GM23338 (cell line): ENCODE measurements around the gene CRACR2B.

Experiments used
- CTCF ChIP-seq, 2 experiments: fragments of 200-600 bp in 1 of 2; sonication (generic) in 1 of 2; conservative IDR thresholded peaks; 2 replicates each; pipeline versions ENCODE4 v1.5.1 to v1.6.1; 2016 to 2017; ENCODE audit warnings: antibody characterized with exemption in 2 of 2, low read depth in 2 of 2, mild to moderate bottlenecking in 2 of 2, moderate library complexity in 1 of 2
- EZH2 ChIP-seq: fragments of 200-600 bp; sonication (generic); IDR thresholded peaks from one replicate; pipeline ENCODE4 v1.8.0; 2017; ENCODE audit warnings: antibody characterized with exemption, mild to moderate bottlenecking, low read depth; ENCODE audit not compliant: unreplicated experiment
- EZH2phosphoT487 ChIP-seq: fragments of 200-600 bp; sonication (generic); IDR thresholded peaks from one replicate; pipeline ENCODE4 v1.8.1; 2018; ENCODE audit warnings: antibody characterized with exemption; ENCODE audit not compliant: unreplicated experiment
- NANOG ChIP-seq: IDR thresholded peaks from 2 replicates; pipeline ENCODE4 v1.6.1; 2016; ENCODE audit warnings: antibody characterized with exemption, borderline replicate concordance
- POLR2AphosphoS5 ChIP-seq: IDR thresholded peaks from 2 replicates; pipeline ENCODE4 v1.6.1; 2016; ENCODE audit warnings: antibody characterized with exemption, low read depth
- REST ChIP-seq: IDR thresholded peaks from one replicate; pipeline ENCODE4 v1.6.1; 2018; ENCODE audit warnings: antibody characterized with exemption; ENCODE audit not compliant: unreplicated experiment

DNA sequence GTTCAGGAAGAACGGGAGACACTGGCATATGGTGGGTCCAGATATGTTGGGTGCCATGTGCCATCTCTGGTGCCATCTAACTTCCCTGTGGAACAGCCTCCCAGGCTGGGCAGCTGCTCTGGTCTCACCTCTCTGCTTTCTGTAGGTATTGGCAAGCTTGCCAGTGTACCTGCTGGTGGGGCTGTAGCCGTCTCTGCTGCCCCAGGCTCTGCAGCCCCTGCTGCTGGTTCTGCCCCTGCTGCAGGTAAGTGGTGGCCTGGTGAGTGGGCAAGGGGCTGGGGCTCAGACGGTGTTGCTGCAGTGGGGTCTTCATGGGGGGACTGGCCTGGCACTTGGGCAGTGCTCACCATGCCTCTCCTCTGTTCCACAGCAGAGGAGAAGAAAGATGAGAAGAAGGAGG is 15.3 kb upstream of the CRACR2B start:
- TF ChIP-seq CTCF (conservative IDR thresholded peaks at IDR 0.05; ENCODE audit: low read depth in 2 of 2) (no peak), EZH2 (no peak), REST (no peak), POLR2AphosphoS5 (no peak), EZH2phosphoT487 (no peak), NANOG (no peak)
